Measurements from ENCODE around the gene FOXK2. TPM values are rescaled to one million over a fixed set of nuclear protein-coding genes. Genes with fewer than 3 reads are reported as not detected.

Gene FOXK2
- total RNA-seq, 2 donors from 2014 or later, result 34.8 to 85.1 TPM

DNA sequence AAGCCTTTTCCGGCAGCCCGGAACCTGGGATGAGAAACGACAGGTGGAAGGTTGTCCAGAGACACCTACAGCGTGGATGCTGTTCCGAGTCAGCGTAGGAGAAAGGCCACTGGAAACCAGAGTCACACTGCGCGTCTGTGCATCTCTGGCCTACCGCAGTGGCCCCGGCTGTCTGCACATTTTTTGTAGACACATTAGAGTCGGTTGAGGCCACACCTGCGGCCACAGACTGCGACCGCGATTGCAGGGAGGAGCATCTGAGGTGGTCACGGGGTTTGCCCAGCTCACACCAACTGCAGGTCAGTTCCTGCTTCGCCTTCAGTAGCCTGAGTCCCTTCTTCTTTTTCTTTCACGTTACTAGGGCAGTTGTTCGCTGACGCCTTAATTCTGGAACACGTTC is 76.4 kb downstream of the FOXK2 start:
- Histone ChIP-seq H3K27ac (no peak overlapping the region), H3K27me3 (replicated peaks; ENCODE audit: insufficient read depth) (no peaks in the 10 kb centered on the region), H3K9me3 (no peaks in the 10 kb centered on the region), H3K4me1 (ENCODE audit: control insufficient read depth in 1 of 2, low read depth in 2 of 2) (peaks cover 18 to 29% of the 10 kb centered on the region in 2 donors), H3K36me3 (peaks cover 13% of the 10 kb centered on the region), H3K4me3 (no peak overlapping the region)
- ATAC-seq (ENCODE audit: insufficient number of reproducible peaks, low FRiP score, low read depth), result no peak
- TF ChIP-seq, protein P1, sequence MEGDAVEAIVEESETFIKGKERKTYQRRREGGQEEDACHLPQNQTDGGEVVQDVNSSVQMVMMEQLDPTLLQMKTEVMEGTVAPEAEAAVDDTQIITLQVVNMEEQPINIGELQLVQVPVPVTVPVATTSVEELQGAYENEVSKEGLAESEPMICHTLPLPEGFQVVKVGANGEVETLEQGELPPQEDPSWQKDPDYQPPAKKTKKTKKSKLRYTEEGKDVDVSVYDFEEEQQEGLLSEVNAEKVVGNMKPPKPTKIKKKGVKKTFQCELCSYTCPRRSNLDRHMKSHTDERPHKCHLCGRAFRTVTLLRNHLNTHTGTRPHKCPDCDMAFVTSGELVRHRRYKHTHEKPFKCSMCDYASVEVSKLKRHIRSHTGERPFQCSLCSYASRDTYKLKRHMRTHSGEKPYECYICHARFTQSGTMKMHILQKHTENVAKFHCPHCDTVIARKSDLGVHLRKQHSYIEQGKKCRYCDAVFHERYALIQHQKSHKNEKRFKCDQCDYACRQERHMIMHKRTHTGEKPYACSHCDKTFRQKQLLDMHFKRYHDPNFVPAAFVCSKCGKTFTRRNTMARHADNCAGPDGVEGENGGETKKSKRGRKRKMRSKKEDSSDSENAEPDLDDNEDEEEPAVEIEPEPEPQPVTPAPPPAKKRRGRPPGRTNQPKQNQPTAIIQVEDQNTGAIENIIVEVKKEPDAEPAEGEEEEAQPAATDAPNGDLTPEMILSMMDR (IDR thresholded peaks at IDR 0.05), result no peak
- DNase-seq (ENCODE audit: low spot score), result no peak

DNA sequence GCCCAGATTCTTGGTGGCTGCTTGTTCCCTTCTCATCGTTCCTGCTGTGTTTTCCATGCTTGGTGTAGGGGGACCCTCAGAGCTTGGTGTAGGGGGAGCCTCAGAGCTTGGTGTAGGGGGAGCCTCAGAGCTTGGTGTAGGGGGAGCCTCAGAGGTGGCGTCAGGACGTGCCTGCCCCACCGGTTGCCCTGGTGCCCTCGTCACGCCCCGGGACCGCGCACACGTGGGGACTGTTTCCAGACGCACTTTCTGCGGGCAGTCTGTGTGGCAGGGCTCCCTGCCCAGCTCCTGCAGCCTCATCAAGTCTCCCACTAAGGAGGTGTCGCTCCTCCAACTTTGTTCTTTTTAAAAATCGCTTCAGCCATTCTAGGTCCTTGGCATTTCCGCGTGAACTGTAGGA is 76.8 kb downstream of the FOXK2 start:
- DNase-seq (ENCODE audit: low spot score) (no peak), ATAC-seq (ENCODE audit: insufficient number of reproducible peaks, low FRiP score, low read depth) (no peak)
- Histone ChIP-seq H3K36me3 (peaks cover 15% of the 10 kb centered on the region), H3K4me3 (no peak overlapping the region), H3K9me3 (no peaks in the 10 kb centered on the region), H3K27ac (no peak overlapping the region), H3K4me1 (ENCODE audit: control insufficient read depth in 1 of 2, low read depth in 2 of 2) (peaks cover 15 to 26% of the 10 kb centered on the region in 2 donors), H3K27me3 (replicated peaks; ENCODE audit: insufficient read depth) (no peaks in the 10 kb centered on the region)
- TF ChIP-seq, protein P1 (IDR thresholded peaks at IDR 0.05), result no peak

DNA sequence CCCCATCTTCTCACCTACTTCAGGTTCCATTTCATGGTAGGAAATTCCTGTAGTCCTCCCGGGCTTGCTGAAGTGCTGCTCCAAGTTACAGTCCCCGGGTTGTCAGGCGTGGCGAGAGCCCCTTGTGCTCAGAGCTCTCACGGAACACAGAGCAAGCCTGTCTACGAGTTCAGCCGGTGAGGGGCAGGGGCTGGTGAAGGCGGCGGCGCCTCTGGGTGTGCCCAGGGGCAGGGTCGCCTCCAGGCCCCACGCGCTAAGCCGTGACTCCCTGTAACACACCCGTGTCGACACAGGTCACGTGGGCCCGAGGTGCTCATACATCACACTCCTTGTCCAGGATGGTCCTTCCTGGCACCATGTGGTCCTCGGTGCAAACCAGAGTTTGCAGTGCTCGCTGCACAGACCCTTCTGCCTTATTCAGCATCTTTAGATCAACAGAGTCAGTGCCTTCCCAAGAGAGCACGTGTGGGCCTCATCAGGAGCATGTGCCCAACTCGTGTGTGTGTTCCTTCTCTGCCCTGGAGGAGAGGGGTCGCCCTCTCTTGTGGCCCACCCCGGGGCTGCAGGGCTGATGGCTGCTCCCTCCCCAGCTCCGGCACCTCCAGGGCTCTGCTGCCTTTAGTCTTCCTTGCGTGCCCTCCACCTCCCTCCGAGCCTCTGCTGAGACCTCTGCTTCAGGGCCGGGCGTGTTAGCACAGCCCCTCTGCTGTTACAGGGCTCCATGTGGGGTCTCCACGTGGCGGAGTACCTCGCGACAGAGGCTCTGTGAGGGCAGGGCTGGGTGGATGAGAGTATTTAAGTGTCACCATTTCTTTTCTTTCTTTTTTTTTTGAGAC is 77.5 kb downstream of the FOXK2 start:
- peaks cover 23% of the 10 kb centered on the region for H3K36me3 ChIP-seq

DNA sequence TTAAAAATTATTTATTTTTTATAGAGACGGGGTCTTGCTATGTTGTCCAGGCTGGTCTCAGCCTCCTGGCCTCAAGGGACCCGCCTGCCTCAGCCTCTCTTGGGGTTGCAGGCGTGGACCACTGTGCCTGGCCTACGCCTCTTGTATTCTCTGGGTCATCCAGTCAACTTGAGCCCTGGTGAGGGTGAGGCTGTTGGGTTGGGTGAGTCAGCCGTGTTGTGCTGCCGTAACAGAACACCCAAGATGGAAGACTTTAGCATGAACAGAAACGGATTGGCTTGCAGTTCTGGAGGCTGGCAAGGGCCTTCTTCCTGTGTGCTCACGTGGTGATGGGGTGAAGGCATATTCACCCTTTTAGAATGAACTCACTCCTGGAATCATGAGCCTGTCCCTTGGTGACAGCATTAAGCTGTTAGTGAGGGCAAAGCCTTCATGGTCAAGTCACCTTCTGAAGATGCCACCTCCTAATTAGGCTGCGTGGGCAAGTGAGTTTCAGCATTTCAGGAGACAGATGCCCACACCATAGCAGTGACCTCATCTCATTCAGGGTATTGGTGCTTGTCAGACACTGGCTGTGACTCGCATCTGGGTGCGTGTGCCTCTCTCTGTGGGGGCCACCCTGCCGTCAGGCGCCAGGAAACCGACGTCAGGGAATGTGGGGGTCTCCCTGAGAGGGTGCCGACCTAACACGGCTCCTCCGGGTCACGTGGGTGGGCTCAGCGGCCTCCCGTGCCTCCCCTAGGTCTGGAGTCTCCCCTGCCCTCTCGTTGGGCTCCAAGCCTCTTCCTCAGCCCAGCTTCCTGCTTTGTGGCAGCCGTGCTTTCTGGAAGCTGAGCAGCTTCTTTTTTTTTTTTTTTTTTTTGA is 79.0 kb downstream of the FOXK2 start:
- DNase-seq (ENCODE audit: low spot score), result no peak
- TF ChIP-seq, protein P1 (IDR thresholded peaks at IDR 0.05), result no peak
- no peaks in the 10 kb centered on the region for H3K27me3 ChIP-seq (replicated peaks; ENCODE audit: insufficient read depth)
- H3K4me3 ChIP-seq, result no peak overlapping the region
- peaks cover 9 to 13% of the 10 kb centered on the region in 2 donors for H3K4me1 ChIP-seq (ENCODE audit: control insufficient read depth in 1 of 2, low read depth in 2 of 2)
- H3K36me3 ChIP-seq, result peaks cover 28% of the 10 kb centered on the region
- H3K27ac ChIP-seq, result no peak overlapping the region
- ATAC-seq (ENCODE audit: insufficient number of reproducible peaks, low FRiP score, low read depth), result no peak
- H3K9me3 ChIP-seq, result no peaks in the 10 kb centered on the region

More for the DNA sequence above, 77.5 kb downstream of the FOXK2 start:
- H3K27ac ChIP-seq, result no peak overlapping the region
- H3K4me3 ChIP-seq, result no peak overlapping the region
- H3K27me3 ChIP-seq (replicated peaks; ENCODE audit: insufficient read depth), result no peaks in the 10 kb centered on the region
- TF ChIP-seq, protein P1 (IDR thresholded peaks at IDR 0.05), result no peak
- ATAC-seq (ENCODE audit: insufficient number of reproducible peaks, low FRiP score, low read depth) (no peak), DNase-seq (ENCODE audit: low spot score) (no peak)
- peaks cover 9 to 19% of the 10 kb centered on the region in 2 donors for H3K4me1 ChIP-seq (ENCODE audit: control insufficient read depth in 1 of 2, low read depth in 2 of 2)
- no peaks in the 10 kb centered on the region for H3K9me3 ChIP-seq

Data from thoracic aorta (tissue), 2 donors.